Stromal cell of bone marrow (primary cell): Measurements from ENCODE around the gene BICDL1.

Experiments
- DNase-seq: peaks from one replicate; pipeline ENCODE4 v3.0.0-alpha.2; 2012; ENCODE audit warnings: low read depth

BICDL1 gene

DNA sequence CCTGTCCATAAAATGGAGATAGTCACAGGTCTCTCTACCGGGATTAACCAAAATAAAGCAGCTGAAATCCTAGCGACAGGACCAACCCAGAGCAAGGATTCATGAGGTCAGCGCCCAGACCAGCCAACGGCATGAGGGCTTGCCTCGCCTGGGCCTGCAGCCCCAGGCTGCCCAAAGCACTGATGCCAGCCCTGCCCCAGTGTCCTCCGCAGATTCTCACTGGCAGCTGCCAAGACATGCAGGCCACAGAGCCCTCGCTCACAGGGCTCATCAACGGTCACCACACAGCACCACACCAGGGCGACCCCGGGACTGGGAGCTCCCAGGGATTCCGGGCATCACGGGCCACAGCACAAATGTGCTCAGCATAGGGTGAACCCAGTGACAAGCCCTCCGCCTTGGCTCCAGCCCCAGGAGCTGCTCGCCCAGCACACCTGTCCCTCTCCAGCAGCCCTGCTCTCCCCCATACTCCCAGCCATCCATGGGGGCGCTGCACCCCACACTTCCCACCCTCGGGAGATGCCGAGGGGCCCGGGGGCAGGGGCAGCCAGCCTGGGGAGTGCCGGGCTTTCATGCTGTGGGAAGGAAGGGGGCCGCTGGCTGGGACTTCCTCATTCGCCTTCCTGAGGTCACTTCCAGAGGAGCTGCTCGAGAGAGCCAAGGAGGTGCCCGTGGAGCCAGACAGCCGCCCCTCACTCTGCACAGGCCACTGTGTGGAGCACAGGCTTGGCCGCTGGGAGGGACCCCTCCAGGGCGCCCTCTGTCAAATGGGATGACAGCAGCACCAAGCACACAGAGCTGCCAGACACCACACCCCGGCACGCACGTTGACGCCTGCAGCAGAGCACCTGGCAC, 113.4 kb downstream of the BICDL1 start:
- DNase-seq = no peak

DNA sequence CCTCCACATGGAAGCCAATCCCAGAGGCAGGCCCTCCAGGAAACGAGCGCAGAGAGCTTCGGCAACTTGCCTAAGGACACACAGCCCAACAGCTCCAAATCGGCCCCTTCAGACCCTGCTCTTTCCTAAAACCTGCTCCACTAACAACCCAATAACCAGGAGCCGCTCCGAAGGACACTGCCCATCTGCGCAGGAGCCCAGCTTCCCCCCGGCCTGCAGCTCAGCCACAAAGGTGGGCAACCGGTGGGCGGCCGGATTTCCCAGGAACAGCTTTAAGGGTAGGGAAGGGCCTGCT, 114.0 kb downstream of the BICDL1 start:
- DNase-seq = no peak

DNA sequence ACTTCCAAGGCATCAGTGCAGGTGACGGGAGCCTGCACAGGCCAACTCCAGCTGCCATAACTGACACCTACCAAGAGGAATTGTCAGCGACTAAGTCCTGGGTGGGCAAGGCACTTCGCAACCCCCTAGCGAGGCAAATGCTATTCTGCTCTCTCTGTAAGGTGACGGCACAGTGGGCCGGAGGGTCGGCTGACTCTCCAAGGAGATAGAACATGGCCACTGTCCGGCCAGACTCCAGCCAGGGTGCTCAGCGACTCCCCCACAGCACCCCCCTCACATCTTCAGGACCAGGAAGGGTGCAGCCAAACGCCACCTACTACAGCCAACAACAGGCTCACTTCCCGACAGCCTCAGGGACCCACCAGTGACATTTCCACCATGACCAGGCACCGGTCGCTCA, 114.3 kb downstream of the BICDL1 start:
- DNase-seq = no peak

DNA sequence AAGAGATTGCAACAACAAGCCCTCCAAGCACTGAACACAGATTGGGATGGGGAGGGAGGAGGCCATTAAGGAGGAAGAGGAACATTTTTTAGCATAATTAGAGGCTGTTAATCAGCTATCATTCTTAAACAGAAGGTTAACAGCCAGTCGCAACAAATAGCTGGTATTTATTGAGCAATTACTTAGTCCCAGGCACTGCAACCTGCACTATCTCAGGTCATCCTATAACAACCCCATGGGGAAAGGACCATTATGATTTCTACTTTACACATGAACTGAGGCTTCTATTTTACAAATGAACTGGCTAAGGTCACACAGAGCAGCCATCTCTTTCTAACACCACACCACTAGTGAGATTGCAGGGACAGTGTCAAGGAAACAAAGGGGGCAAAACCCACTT, 117.1 kb downstream of the BICDL1 start:
- DNase-seq = no peak

DNA sequence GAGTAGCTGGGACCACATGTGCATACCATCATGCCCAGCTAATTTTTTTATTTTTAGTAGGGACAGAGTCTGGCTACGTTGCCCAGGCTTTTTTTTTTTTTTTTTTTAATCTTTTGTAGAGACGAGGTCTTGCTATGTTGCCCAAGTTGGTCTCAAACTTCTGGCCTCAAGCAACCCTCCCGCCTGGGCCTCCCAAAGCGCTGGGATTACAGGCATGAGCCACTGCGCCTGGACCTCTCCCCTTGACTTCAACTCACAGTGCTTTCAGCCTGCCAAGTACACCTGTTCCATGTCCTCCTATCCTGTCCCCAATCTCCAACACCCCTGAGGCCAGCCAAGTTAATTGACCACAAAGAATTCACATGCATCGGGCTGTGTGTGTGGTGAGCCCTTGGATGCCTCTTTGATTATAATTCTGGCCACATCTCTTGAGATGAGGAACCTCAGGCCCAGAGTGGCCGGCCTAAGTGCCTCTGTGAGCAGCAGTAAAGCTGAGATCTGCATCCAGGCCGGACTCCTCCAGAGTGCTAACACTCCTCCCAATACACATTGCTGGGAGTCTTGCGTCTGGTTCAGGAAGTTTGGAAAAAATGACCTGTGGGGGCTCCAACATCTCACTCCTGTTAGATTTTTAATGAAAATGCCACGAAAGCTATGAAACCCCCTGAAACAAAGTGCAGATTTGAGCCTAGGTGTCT, 120.7 kb downstream of the BICDL1 start:
- no peak for DNase-seq

DNA sequence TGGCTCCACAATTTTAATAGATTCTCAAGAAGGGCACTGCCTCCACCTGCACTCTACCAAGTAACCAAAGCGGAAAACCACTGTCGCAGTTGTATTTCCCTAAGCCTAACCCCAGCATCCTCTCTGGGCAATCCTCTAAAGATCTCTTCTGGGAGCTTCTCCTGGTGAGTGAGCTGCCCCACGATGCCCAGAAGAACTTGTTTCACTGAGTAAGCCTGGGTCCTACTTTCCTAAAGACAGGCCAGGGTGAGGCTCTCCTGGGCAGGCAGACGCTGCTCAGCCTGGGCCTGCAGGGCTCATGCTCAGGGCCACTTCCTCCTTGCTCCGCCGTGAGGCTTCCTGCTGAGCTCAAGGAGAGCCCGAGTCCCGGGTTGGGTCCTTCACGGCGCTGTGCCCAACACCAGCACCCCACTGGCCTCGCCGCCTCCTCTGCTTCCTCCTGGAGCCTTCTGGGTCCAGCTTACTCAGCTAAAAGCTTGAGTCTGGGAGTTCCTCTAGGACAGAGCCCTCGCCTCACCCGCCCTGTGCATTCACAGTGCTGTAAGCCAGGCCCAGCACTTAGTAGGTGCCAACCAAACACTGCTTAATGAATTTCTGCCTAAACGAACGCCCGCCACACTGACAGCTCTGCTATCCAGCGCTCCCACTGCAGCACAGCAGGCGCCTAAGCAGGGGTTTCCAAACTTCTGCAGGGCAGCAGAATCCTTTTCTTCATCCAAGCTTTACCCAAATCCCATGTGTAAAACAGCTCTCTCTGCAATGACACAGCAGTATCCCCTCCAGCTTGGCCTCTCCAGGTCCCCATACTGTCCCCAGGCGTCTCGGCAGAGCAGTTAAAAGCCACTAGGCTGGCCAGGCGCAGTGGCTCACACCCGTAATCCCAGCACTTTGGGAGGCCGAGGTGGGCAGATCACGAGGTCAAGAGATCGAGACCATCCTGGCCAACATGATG, 121.8 kb downstream of the BICDL1 start:
- no peak for DNase-seq

DNA sequence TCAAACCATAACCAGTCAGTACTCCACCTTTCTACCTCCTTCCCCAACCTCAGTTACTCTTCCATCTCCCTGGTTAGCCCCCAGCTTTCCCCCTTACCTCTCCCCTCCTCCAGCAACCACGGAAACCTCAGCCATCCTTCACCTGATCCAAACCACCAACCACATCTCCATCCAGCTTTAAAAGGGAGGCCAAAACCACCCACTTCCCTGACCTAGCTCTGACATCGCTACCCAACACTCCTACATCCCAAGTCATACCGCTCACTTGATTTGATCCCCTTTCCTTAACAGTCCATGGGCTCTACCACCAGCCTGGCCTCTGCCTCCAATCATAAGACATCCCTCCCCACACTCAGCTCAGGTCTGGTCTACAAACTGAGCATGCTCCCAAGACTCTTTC, 126.0 kb downstream of the BICDL1 start:
- DNase-seq = no peak

DNA sequence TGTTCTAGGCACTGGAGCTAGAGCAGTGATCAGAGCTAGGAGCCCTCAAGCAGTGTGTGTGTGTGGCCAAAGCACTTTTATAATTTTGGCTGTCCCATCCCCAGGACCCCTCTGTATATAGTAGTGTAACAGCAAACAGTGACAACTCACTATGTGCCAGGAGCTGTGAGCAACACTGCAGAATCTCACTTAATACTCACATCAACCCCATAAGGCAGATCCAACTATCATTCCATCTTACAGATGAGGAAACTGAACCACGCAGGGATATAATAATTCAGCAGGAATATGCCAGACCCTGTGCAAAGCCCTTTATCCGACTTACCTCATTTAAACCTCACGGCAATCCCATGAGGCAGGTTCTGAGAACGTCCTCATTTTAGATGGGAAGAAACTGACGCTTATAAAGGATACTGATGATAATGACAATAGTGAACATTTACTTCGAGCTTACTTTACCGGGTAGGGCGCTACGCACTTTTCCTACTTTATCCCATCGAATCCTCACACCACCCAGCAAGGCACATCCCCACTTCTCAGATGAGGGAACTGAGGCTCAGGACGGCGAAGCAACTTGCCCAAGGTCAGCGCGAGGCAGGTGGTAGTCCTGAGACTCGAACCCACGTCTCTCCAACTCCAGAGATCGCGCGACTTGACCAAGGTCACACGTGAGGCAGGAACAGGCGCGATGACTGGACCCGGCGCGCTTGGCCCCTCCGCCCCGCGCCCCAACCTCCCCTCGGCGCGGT, 126.8 kb downstream of the BICDL1 start:
- no peak for DNase-seq

DNA sequence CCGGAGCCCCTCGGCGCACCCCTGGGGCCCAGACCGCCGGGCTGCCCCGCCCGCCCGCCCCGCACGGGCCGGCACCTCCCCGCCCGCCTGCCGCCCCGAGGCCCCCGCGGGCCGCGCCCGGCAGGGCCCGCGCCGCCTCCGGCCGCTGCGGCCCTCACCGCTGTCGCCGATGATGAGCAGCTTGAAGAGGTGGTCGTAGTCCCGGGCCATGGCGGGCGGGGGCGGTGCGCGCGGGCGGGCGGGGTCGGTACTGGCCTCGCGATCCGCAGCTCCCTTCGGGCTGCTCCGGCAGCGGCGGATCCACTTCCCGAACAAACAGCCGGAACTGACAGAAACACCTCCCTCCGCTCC, 127.4 kb downstream of the BICDL1 start, which contains the start of gene RAB35:
TSS of gene RAB35 (minus strand) at position 313 of the 351 bp plus-strand sequence. CDS start at position 210, 103 bp downstream.
- DNase-seq = no peak

DNA sequence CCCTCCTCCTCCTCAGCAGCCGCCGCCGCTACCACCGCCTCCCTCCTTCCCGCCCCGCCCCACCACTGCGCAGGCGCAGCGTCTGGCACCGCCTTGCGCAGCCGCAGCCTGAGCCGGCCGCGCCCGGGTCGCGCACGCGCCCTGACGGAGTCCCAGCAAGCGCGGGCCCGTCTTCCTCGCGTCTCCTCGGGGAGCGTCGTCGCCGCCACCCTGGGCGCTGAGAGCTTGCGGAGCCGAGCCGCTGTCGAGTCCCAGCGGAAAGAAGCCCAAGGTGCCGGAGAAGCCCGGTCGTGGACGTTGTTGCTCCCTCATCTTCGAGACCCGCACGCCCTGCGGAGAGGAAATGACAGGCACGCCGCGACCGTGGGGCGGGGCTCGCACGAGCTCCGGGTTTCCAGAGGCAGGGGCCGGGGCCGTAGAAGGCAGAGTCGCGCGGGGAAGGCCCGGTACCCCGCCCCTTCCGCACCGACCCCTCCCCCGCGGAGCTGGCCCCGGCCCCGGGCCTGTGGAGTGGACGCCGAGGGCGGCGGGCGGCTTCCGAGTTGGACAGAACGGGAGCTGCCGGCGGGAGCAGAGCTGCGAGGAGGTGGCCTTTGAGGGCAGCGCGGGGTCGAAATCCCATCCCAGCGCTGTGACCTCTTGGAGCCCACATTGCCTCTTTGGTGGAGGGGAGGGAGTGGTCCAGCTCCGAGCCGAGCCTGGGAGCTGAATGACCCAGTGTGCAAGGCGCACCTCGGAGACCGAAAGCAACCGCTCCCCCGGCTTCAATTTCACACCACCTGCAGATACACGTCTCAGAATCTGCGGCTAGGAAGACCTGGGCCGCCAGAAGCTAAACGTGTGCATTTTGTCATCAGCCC, 128.0 kb downstream of the BICDL1 start:
- peak; percentile 80 for DNase-seq

DNA sequence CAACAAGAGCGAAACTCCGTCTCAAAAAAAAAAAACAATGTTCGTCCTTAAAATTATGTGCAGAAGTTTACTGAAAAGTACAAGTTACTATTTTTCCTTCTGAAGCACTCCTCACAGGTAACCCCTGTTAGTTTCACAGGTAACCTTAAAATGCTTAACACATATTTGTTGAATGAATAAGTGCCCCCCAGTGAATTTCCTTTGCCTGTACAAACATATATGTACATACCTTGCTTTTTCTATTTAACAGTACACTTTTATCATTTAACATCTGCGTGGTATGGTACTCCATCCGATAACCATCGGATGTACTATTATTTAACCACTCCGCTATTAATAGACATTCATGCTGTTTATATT, 128.9 kb downstream of the BICDL1 start:
- DNase-seq = no peak

DNA sequence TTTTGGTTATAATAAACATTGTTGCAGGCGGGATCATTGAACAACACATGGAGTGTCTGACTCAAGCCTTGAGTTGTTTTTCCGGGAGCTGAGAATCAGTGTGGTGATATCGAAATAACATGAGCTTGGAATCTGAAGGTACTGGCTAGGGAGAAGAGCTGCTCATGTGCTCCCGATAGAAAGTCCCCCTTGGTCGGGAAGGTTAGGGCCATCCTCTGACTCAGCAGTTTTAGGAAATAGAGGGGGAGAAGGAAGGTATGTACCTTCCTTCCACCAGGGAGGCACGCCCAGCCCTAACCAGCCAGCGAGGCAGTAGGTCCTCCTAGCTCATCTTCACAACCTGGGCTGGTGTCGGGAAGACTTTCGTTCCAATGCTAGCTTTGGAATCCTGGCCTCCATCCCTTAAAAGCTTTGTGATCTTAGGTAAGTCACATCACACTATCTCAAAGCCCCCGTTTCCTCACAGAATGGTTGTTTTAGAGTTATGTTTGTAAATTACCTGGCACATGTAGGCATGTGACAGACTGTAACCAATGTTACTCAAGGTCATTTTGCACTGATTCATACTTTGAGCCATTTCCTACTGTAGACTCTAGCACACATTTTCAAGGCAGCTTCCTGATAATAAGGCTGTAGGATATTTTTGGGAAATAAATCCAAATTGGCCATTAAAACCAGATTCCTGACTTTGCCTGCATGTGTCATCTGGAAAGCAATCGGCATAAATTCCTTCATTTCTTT, 129.5 kb downstream of the BICDL1 start:
- no peak for DNase-seq

DNA sequence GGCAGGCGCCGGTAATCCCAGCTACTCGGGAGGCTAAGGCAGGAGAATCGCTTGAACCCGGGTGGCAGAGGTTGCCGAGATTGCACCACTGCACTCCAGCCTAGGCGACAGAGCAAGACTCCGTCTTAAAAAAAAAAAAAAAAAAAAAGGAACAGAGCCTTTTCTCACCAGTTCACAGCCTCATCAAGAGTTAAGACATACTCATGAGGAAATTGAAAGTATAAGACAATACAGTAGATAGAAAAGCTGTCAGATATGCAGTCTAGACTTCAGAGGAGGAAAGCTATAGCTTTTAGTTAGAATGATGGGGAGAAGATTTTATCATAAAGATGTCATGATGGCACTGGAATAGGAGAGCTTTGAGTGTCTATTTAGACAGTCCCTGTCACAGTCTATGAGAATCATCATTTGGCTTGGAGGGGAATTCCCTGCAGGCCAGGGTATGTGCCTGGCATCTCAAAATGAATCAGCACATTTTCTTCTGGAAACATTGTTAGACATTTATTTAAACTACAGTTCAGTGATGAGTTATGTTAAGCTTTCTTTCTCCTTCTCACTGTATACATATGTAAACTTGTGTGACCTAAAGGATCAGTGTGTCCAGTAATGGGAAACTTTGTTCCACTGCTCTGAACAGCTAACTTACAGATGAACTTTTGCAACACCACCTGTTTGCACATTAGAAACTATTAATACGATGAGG, 130.4 kb downstream of the BICDL1 start:
- DNase-seq = no peak

DNA sequence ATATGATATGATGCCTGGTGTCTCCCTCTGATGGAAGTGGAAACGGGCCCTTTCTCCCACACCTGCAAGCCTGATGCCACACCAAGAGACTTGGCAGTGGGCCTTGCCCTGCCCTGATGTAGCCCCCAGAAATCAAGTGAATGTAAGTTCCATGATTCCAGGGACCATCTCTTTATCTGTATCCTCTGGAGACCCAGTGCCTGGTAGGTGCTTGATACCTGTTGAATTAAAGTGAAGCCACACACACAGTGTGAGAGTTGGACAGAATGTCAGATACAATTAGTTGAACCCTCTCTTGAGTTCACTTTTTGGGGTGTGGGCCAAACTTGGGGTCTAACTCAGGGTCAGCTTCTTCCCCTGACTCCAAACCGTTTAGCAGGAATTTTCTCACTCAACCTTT, 132.3 kb downstream of the BICDL1 start:
- no peak for DNase-seq

DNA sequence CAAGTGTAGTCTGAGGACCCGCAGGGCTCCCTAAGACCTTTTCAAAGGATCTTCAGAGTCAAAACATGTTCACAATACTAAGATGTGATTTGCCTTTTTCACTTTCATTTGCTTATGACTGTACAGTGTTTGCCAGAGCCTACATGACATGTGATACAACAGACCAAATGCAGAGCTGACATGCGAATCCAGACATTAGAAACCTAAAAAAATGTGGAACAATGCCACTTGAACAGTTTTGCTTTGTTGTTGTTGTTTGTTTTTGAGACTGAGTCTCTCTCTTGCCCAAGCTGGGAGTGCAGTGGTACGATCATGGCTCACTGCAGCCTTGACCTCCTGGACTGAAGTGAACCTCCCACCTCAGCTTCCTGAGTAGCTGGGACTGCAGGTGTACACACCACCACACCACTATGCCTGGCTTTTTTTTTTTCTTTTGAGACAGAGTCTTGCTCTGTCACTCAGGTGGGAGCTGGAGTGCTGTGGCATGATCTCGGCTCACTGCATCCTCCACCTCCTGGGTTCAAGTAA, 132.8 kb downstream of the BICDL1 start:
- no peak for DNase-seq

DNA sequence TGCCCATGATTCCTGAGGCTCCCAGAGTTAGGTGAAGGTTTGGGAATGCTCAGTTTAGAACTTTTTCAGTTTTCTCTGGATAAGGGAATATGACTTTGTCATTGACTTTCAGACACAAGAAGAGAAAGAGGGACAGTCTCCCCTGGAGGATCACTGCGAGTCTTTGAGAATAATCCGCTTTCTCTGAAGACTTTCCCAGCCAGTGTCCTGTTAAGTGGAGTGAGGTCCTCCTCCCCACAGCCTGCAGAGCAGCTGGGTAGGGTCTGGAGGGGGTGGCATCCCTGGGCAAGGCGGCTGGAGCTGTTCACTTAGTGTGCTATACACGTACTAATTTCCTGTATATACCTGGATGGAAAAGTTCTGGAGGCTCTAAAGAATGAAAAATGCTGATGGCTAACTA, 136.0 kb downstream of the BICDL1 start:
- DNase-seq = no peak

DNA sequence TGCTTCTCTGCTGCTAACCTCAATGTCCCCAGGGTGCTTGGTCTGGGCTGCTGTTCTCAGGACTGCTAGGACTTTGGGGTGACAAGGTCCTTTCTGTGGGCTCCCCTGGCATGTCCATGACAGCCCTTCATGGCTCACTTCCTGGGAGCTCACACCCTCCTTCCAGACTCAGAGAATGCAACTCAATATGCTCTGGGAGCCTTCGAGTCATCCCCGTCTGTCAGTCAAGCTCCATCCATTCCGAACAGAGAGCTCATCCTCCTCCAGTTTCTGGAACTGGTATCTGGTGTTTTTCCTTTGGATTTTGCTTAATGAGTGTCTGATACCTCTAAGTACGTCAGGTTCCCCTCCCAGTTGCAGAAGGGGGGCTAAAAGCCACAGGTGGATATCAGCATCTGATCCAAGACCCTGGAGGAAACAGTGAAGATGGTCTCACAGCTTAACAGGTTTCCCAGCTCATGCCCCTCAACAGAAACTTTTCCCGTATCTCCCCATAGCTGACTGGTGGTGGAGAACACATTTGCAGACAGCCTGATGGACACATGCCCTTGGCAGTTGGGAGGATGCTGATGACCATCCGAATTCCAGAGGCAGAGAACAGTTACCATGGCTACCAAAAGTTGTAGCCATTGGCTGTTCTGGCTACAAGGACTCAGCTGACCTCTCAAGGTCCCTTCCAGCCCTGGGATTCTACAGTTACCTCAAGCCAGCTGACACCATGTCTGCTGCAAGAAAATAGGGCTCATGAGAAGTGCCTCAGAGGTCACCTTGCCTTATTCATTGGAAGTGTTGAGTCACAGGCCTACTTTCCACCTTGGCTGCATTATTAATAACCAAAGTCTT, 137.0 kb downstream of the BICDL1 start:
- peak; percentile 28 for DNase-seq

DNA sequence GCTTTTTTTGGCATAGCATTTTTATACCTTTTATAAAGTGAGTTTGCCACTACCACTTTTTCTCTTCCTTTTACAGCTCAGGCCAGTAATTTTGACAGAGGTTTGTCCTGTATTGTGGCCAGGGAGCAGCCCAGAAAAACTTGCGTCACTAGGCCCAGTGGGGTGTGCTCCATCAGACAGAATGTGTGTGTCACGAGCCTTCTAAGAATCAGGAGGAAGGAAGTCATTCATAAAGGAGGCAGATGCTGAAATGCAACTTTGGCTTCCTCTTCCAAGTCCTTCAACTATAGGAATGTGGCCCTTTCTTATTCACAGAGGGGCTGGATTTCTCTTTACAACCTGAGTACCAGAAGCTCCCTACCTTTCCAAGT, 137.6 kb downstream of the BICDL1 start:
- DNase-seq = peak; percentile 30

DNA sequence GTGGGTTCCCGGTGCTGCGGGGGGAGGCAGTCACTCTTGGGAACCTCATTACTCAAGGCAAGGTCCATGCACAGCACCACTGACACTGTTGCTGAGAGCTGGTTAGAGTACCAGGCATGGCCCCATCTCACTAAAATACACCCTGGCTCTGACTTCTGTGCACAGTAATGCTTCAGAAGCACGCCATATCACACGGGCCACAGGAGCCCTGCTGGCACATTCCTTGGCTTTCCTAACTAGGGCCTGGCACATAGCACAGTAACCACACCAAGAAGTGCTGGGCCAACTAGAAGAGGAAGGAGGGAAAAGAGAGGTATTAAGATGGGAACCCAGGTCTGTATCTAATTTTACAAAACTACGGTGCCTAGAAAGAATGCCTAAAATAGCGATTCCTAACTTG, 141.0 kb downstream of the BICDL1 start:
- DNase-seq = no peak
